GM21529 (cell line): ENCODE measurements around the gene GPATCH3.
A peak's percentile ranks its signal among the peaks of the same experiment; 100 is the strongest.
"Not testable (repeated sequence)": the region's sequence is repeated elsewhere in the genome, so short reads cannot be mapped to it uniquely, and the experiment has no call there.

ENCODE experiments used
- ATAC-seq: cut with Tn5 transposase; IDR thresholded peaks from one replicate; pipeline ENCODE4 v1.9.1; 2021; ENCODE audit not compliant: unreplicated experiment

GPATCH3 gene

GRCh38 chr1:26874896-26875295 lies 25.4 kb downstream of the GPATCH3 start:
- no peak for ATAC-seq

GRCh38 chr1:26873097-26873496 lies 27.2 kb downstream of the GPATCH3 start:
- ATAC-seq = not testable (repeated sequence)

GRCh38 chr1:26864610-26865480 lies 35.4 kb downstream of the GPATCH3 start:
- ATAC-seq = peak; percentile 88

DNA sequence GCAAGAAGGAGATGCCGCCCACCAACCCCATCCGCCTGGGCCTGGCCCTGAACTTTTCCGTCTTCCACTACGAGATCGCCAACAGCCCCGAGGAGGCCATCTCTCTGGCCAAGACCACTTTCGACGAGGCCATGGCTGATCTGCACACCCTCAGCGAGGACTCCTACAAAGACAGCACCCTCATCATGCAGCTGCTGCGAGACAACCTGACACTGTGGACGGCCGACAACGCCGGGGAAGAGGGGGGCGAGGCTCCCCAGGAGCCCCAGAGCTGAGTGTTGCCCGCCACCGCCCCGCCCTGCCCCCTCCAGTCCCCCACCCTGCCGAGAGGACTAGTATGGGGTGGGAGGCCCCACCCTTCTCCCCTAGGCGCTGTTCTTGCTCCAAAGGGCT lies 36.6 kb downstream of the GPATCH3 start:
- ATAC-seq = no peak

DNA sequence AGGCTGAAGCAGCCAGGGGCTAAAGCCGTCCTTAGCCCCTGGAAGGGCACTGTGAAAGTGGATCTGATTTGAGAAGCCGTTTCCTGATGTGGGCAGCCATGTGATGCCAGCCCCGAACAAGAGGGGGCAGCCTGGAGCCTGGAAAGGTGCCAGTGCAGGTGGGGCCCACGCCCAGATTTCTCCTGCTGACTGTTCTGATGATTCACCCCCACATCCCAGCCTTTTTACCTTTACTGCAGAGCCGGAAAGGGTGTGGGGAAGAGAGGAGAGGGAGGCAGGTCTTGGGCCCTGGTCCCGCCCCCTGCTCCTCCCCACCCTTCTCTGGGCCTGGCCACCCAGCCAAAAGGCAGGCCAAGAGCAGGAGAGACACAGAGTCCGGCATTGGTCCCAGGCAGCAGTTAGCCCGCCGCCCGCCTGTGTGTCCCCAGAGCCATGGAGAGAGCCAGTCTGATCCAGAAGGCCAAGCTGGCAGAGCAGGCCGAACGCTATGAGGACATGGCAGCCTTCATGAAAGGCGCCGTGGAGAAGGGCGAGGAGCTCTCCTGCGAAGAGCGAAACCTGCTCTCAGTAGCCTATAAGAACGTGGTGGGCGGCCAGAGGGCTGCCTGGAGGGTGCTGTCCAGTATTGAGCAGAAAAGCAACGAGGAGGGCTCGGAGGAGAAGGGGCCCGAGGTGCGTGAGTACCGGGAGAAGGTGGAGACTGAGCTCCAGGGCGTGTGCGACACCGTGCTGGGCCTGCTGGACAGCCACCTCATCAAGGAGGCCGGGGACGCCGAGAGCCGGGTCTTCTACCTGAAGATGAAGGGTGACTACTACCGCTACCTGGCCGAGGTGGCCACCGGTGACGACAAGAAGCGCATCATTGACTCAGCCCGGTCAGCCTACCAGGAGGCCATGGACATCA lies 37.2 kb downstream of the GPATCH3 start, which contains the start of gene SFN:
Gene SFN, plus strand, starts transcription at position 369 of the 904 bp plus-strand sequence. Its CDS starts 64 bp downstream, at position 433.
- no peak for ATAC-seq

DNA sequence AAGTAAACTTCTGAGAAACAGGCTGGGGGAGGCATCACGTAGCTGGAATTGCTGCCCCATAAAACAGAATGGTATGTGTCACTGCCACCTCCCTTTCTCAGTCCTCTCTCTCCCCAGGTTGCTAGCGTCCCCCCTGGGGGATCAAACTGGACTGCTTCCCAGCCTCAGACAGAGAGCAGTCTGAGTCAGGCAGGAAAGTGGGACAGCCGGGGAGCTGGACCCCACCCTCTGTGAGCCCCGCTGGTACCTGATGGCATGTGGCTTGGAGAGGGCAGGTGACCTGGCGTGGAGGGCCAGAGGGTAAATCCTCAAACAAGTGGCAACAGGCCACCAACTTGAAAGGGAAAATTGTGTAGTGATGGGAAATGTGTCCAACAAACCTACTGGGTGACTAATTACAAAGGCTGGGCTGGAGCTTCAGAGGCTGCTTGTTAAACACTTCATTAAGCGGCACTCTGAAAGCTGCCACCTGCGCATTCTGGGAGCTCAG lies 38.3 kb downstream of the GPATCH3 start:
- no peak for ATAC-seq

- no peak for ATAC-seq
These were observed 39.0 kb downstream of the GPATCH3 start for GRCh38 chr1:26861286-26861701.

- ATAC-seq = no peak
These were observed 41.2 kb downstream of the GPATCH3 start for GRCh38 chr1:26858891-26859640.

- no peak for ATAC-seq
These were observed 42.1 kb downstream of the GPATCH3 start for GRCh38 chr1:26858160-26858559.

- no peak for ATAC-seq
These were observed 42.7 kb downstream of the GPATCH3 start for GRCh38 chr1:26857473-26858060.

DNA sequence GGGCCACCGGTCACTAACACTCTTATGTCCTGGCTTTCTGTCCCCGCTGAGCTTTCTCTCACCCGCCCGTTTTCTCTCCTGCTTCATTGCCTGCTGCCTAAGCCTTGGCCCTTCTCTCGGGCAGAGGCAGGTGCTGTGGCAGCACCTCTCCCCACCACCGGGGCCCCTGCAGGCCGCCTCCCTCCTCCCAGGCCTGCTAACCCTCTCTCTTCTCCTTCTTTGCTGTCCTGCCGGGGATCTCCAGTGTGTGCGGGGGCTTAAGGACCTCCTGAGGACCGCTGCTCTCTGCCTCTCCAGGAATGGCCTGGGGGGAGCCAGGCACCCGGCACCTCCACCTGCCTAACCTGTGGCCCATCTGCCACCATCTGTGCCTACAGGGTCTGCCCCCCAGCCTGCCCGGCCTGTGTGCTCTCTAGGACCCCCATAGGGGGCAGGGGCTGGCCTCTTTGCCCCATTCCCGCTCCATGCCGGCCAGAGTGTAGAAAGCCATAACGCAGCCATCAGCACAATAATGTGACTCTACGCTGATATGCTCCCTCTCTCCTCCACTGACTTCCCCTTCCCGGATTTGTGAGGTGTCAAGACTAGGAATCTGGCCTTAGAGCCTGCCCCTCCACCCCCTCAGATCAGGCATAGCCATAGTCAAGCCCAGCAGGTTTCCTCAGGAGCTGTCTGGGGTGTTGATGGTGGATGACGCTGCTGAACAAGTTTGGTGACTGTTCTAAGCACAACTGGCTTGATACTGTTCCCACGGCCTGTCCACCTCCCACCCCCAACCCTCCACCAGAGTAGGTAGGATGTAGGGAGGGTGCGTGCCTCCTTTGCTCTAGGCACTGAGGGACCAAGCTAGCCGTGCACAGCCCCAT lies 43.4 kb downstream of the GPATCH3 start:
- no peak for ATAC-seq

DNA sequence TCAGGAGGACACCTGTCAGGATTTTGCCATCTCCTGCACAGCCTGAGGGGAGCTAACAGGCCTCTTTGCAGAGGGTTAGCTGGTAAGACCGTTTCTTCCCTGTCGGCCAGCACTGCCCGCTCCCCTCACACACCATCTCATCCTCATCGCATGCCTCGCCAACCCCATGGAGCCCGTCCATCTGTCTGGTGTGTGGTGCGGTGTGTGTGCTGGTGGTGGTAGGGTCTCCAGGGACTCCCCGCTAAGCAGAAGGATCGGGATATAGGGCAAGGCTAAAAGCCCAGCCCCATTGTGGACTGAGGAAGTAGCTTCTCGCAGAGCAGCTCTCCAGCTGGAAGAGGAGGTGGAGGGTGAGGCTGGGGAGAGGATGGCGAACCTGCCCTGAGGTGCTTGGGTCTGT lies 44.1 kb downstream of the GPATCH3 start:
- ATAC-seq = no peak

GRCh38 chr1:26855636-26856035 lies 44.6 kb downstream of the GPATCH3 start:
- ATAC-seq = no peak

DNA sequence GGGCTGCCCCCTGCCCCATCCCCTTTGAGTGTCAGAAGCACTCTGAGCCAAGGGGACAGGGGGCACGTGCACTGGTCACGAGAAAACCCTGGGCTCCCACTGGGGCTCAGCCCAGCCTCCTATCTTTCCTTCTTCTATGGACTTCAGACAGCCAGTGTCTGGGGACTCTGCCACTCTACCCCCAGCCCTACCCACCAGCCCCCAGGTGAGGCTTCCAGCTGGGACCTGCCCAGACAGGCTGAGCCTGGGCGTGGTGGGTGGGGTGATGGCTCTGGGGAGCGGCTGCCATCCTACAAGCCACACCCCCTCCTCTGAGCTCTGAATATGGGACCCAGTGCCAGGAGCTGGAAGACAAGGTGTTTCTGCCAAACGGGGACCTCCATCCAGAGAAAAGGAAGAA lies 45.4 kb downstream of the GPATCH3 start:
- no peak for ATAC-seq

DNA sequence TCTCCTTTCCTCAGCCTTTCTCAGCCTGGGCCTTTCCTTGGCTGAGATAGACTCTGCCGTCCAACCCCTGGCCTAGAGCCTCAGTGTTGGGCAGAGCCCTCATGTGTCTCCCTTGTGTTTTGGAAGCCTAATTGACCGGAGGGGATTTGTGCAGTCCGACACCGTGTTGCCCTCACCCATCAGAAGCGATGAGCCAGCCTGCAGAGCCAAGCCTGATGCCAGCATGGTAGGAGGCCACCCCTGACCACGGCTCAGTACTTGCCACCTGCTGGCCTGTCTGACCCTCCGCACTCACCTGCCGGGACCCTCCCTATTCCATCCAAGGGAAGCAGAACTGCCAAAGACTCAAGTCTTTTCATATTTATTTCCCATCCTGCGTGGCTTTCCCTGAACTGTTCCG lies 46.7 kb downstream of the GPATCH3 start:
- ATAC-seq = no peak

GRCh38 chr1:26853156-26853555 lies 47.1 kb downstream of the GPATCH3 start:
- ATAC-seq = no peak

DNA sequence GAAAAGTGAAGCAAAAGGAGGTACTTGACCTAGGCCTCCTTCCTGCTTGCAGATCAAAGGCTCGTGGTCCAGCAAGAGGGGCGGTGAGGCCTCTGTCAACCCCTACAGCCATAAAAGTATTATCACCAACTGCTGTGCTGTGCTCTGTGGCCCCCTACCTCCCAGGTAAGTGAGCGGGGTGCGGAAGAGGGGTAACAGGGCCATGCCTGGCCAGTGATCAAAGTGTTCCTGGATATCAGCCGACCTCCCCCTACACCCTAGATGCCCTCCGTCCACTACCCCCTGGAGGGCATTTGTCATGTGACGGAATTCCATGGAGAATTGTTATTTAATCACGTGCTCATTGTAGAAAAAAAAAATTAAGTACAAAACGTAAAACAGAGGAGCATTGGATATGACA lies 47.6 kb downstream of the GPATCH3 start:
- no peak for ATAC-seq

DNA sequence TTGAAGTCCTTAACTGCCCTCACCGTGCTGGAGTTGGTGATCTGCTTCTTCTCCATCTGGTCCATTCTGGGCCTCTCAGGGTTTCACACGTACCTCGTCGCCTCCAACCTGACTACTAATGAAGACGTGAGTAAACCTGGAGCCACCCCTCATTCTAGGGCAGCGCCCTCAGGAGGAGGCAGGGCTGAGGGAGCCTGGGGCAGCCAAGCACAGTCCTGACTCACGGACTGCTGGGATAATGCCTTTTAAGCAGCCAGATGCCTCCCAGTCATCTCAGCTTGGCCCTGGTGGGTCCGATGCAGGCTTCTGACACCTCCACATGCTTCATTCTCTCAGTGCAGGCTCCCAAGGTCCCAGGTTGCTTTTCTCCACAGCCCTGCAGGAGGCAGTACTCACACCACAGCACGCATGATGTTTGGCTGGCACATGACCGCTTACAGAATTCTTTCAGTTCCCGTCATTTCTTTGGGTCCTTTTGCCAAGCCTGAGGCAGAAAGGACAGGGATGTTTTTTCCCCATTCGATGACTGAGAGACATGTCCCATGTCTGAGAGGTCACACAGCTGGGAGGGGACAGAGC lies 49.1 kb downstream of the GPATCH3 start:
- no peak for ATAC-seq
